HG03571 (cell line): ENCODE data around the gene SLC22A2.

ENCODE experiments used
- ATAC-seq: cut with Tn5 transposase; IDR thresholded peaks from one replicate; pipeline ENCODE4 v1.9.1; 2021; ENCODE audit not compliant: unreplicated experiment

SLC22A2 gene

GRCh38 chr6:160172704-160173103 is 85.9 kb downstream of the SLC22A2 start:
- ATAC-seq: no peak

- no peak for ATAC-seq
These were observed 88.5 kb downstream of the SLC22A2 start for GRCh38 chr6:160170018-160170680.

- no peak for ATAC-seq
These were observed 90.8 kb downstream of the SLC22A2 start for GRCh38 chr6:160167604-160168399.
